Measurements from ENCODE around the gene SLC44A4.

SLC44A4 gene

GRCh38 chr6:31878726-31879125 lies at the start of gene SLC44A4:
Gene SLC44A4 (minus strand): TSS chr6:31878997. CDS start chr6:31878980, 17 bp downstream.
- Histone ChIP-seq H3K27me3 (ENCODE audit: control insufficient read depth in 2 of 2, insufficient read depth in 2 of 2, low read length in 2 of 2) (no peaks in the 10 kb centered on the region), H3K4me1 (ENCODE audit: control insufficient read depth in 2 of 2, insufficient read depth in 2 of 2, low read length in 2 of 2) (peaks cover 31 to 46% of the 10 kb centered on the region in 2 donors), H3K9me3 (ENCODE audit: control insufficient read depth in 2 of 2, low read length in 2 of 2) (no peaks in the 10 kb centered on the region), H3K27ac (ENCODE audit: low read depth in 2 of 2, low read length in 2 of 2) (peak within 1 kb of the TSS; percentile 98 to 99), H3K9ac (ENCODE audit: low read depth in 1 of 2, low read length in 2 of 2) (peak within 1 kb of the TSS; percentile 94 to 96), H3K4me3 (ENCODE audit: low read length in 2 of 2) (peak within 1 kb of the TSS; percentile 85 to 89), H3K36me3 (ENCODE audit: control insufficient read depth in 2 of 2, insufficient read depth in 2 of 2, low read length in 2 of 2) (peaks cover 50 to 53% of the 10 kb centered on the region in 2 donors)

- H3K27me3 ChIP-seq (ENCODE audit: control insufficient read depth in 2 of 2, insufficient read depth in 2 of 2, low read length in 2 of 2): no peaks in the 10 kb centered on the region
- no peak overlapping the region for H3K27ac ChIP-seq (ENCODE audit: low read depth in 2 of 2, low read length in 2 of 2)
- H3K4me3 ChIP-seq (ENCODE audit: low read length in 2 of 2): peak overlapping the region in 1 of 2 donors; percentile 63
- no peaks in the 10 kb centered on the region for H3K4me1 ChIP-seq (ENCODE audit: control insufficient read depth in 2 of 2, insufficient read depth in 2 of 2, low read length in 2 of 2)
- H3K9ac ChIP-seq (ENCODE audit: low read depth in 1 of 2, low read length in 2 of 2): no peak overlapping the region
- no peaks in the 10 kb centered on the region for H3K9me3 ChIP-seq (ENCODE audit: control insufficient read depth in 2 of 2, low read length in 2 of 2)
- no peaks in the 10 kb centered on the region for H3K36me3 ChIP-seq (ENCODE audit: control insufficient read depth in 2 of 2, insufficient read depth in 2 of 2, low read length in 2 of 2)
These were observed 49.8 kb upstream of the SLC44A4 start for GRCh38 chr6:31928672-31928939.

DNA sequence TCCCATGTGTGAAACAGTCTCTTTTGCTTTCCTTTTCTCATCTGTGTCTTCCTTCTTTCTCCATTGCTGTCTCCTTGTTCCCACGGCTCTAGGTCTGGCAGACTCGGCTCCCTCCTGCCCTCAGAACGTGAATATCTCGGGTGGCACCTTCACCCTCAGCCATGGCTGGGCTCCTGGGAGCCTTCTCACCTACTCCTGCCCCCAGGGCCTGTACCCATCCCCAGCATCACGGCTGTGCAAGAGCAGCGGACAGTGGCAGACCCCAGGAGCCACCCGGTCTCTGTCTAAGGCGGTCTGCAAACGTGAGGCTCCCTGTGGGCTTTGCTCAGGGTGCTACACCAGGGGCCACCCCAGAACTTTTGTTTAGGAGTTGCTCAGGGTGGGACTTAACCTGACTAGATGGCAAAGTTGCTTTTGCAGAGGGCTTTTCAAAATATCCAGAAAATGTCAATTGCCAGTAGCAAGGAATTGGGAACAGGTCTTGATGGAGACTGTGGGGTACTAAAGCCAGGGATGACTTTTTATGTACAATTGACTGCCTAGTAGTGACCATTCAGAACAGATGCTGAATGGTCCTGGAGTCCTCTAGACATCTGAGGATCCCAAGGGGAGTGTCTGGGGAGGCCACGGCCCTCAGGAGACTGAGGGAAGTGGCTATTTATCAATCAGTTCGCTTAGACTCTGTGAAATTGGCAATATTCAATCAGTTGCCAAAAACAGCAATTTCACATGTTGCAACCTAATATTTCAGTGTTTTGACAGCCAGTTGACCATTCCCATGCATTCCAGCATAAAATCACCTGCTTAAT lies 49.3 kb upstream of the SLC44A4 start:
- peak overlapping the region; percentile 46 to 63 for H3K4me3 ChIP-seq (ENCODE audit: low read length in 2 of 2)
- peak overlapping the region; percentile 13 to 17 for H3K27ac ChIP-seq (ENCODE audit: low read depth in 2 of 2, low read length in 2 of 2)
- H3K9ac ChIP-seq (ENCODE audit: low read depth in 1 of 2, low read length in 2 of 2): peak overlapping the region; percentile 45 to 53
- no peaks in the 10 kb centered on the region for H3K4me1 ChIP-seq (ENCODE audit: control insufficient read depth in 2 of 2, insufficient read depth in 2 of 2, low read length in 2 of 2)
- H3K27me3 ChIP-seq (ENCODE audit: control insufficient read depth in 2 of 2, insufficient read depth in 2 of 2, low read length in 2 of 2): no peaks in the 10 kb centered on the region
- H3K36me3 ChIP-seq (ENCODE audit: control insufficient read depth in 2 of 2, insufficient read depth in 2 of 2, low read length in 2 of 2): no peaks in the 10 kb centered on the region
- H3K9me3 ChIP-seq (ENCODE audit: control insufficient read depth in 2 of 2, low read length in 2 of 2): no peaks in the 10 kb centered on the region

- Histone ChIP-seq H3K9me3 (ENCODE audit: control insufficient read depth in 2 of 2, low read length in 2 of 2) (no peaks in the 10 kb centered on the region), H3K36me3 (ENCODE audit: control insufficient read depth in 2 of 2, insufficient read depth in 2 of 2, low read length in 2 of 2) (no peaks in the 10 kb centered on the region), H3K27me3 (ENCODE audit: control insufficient read depth in 2 of 2, insufficient read depth in 2 of 2, low read length in 2 of 2) (no peaks in the 10 kb centered on the region), H3K4me3 (ENCODE audit: low read length in 2 of 2) (peak within 1 kb of the TSS; percentile 46 to 63), H3K4me1 (ENCODE audit: control insufficient read depth in 2 of 2, insufficient read depth in 2 of 2, low read length in 2 of 2) (no peaks in the 10 kb centered on the region), H3K9ac (ENCODE audit: low read depth in 1 of 2, low read length in 2 of 2) (peak within 1 kb of the TSS; percentile 45 to 53), H3K27ac (ENCODE audit: low read depth in 2 of 2, low read length in 2 of 2) (peak within 1 kb of the TSS; percentile 13 to 17)
These were observed 48.6 kb upstream of the SLC44A4 start, which contains the start of gene C2 for GRCh38 chr6:31927242-31927862. Gene C2 (plus strand): TSS chr6:31927717. CDS start chr6:31927753, 36 bp downstream.

DNA sequence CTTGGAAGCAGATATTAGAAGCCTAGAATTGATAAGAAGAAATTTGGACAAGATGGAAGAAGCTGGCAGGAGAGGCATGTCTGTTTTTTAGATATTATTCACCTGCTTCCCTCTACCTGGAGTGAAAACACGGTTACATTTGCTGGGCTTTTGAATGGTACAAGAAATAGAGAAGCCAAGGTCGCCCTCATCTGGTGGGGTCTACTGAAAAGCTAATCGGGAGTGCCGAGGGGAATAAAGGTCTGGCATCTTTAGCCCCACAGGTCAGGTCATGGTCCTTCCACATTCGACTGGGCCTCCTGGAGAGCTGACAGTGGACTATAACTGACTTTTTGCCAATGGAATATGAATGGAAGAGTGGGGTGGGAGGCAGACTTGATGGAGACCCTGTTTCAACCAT lies 44.1 kb upstream of the SLC44A4 start:
- Histone ChIP-seq H3K36me3 (ENCODE audit: control insufficient read depth in 2 of 2, insufficient read depth in 2 of 2, low read length in 2 of 2) (no peaks in the 10 kb centered on the region), H3K27ac (ENCODE audit: low read depth in 2 of 2, low read length in 2 of 2) (no peak overlapping the region), H3K4me1 (ENCODE audit: control insufficient read depth in 2 of 2, insufficient read depth in 2 of 2, low read length in 2 of 2) (no peaks in the 10 kb centered on the region), H3K27me3 (ENCODE audit: control insufficient read depth in 2 of 2, insufficient read depth in 2 of 2, low read length in 2 of 2) (no peaks in the 10 kb centered on the region), H3K9me3 (ENCODE audit: control insufficient read depth in 2 of 2, low read length in 2 of 2) (no peaks in the 10 kb centered on the region), H3K9ac (ENCODE audit: low read depth in 1 of 2, low read length in 2 of 2) (no peak overlapping the region), H3K4me3 (ENCODE audit: low read length in 2 of 2) (no peak overlapping the region)

DNA sequence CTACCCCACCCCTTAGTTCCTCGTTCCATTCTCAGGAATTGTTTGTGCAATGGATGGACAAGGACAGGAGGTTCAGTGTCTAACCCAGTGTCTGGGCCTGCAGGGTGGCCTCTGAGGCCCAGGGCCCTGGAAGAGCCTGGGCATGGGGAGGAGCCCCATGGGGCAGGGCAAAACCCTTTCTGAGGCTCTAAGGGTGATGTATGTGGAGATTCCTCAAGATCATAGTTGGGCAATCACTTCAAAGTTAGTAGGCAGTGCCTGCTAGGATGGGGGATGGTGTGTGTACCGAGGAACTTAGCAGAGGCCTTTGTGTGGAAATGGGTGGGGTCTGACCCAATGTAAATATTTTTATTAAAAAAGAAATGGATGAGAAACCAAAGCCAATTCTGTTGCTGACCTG lies 42.0 kb upstream of the SLC44A4 start:
- no peaks in the 10 kb centered on the region for H3K9me3 ChIP-seq (ENCODE audit: control insufficient read depth in 2 of 2, low read length in 2 of 2)
- H3K27me3 ChIP-seq (ENCODE audit: control insufficient read depth in 2 of 2, insufficient read depth in 2 of 2, low read length in 2 of 2): no peaks in the 10 kb centered on the region
- H3K4me1 ChIP-seq (ENCODE audit: control insufficient read depth in 2 of 2, insufficient read depth in 2 of 2, low read length in 2 of 2): no peaks in the 10 kb centered on the region
- H3K36me3 ChIP-seq (ENCODE audit: control insufficient read depth in 2 of 2, insufficient read depth in 2 of 2, low read length in 2 of 2): no peaks in the 10 kb centered on the region
- H3K9ac ChIP-seq (ENCODE audit: low read depth in 1 of 2, low read length in 2 of 2): no peak overlapping the region
- H3K27ac ChIP-seq (ENCODE audit: low read depth in 2 of 2, low read length in 2 of 2): no peak overlapping the region
- no peak overlapping the region for H3K4me3 ChIP-seq (ENCODE audit: low read length in 2 of 2)

- H3K36me3 ChIP-seq (ENCODE audit: control insufficient read depth in 2 of 2, insufficient read depth in 2 of 2, low read length in 2 of 2): no peaks in the 10 kb centered on the region
- H3K9ac ChIP-seq (ENCODE audit: low read depth in 1 of 2, low read length in 2 of 2): no peak overlapping the region
- no peaks in the 10 kb centered on the region for H3K4me1 ChIP-seq (ENCODE audit: control insufficient read depth in 2 of 2, insufficient read depth in 2 of 2, low read length in 2 of 2)
- no peak overlapping the region for H3K4me3 ChIP-seq (ENCODE audit: low read length in 2 of 2)
- H3K9me3 ChIP-seq (ENCODE audit: control insufficient read depth in 2 of 2, low read length in 2 of 2): no peaks in the 10 kb centered on the region
- no peak overlapping the region for H3K27ac ChIP-seq (ENCODE audit: low read depth in 2 of 2, low read length in 2 of 2)
- no peaks in the 10 kb centered on the region for H3K27me3 ChIP-seq (ENCODE audit: control insufficient read depth in 2 of 2, insufficient read depth in 2 of 2, low read length in 2 of 2)
These were observed 41.0 kb upstream of the SLC44A4 start for GRCh38 chr6:31919624-31920303.

DNA sequence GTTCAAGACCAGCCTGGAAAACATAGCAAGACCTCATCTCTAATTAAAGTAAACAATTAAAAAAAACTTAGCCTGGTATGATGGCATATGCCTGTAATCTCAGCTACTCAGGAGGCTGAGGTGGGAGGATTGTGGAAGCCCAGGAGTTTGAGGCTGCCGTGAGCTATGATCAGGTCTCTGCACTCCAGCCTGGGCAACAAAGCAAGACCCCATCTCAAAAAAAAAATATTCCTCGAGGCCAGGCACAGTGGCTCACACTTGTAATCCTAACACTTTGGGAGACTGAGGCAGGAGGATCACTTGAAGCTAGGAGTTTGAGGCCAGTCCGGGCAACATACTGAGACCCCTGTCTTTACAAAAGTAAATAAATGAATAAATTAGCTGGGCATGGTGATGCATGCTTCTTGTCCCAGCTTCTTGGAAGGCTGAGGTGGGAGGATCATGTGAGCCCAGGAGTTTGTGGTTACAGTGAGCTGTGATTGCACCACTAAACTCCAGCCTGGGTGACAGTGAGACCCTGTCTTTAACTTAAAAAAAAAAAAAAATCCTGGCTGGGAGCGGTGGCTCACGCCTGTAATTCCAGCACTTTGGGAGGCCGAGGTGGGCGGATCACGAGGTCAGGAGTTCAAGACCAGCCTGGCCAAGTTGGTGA lies 39.4 kb upstream of the SLC44A4 start:
- Histone ChIP-seq H3K9me3 (ENCODE audit: control insufficient read depth in 2 of 2, low read length in 2 of 2) (no peaks in the 10 kb centered on the region), H3K9ac (ENCODE audit: low read depth in 1 of 2, low read length in 2 of 2) (no peak overlapping the region)

DNA sequence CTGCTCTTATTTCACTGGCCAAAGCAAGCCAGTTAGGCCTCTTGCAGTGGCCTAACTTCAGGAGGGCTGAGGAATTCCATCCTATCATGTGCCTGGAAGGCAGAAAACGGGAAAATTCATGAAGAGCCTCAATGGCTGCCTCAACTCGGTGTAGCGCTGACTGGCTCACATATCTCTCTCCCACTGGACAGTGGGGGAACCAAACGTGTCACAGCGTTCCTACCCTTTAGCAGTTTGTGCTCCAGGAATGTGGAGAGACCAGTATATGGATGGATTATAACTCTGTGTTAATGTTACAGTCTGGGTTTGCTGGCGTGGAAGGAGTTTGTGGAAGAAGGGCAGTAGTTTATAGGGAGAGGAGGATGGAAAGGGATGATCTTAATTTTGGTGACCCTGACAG lies 37.0 kb upstream of the SLC44A4 start:
- no peaks in the 10 kb centered on the region for H3K27me3 ChIP-seq (ENCODE audit: control insufficient read depth in 2 of 2, insufficient read depth in 2 of 2, low read length in 2 of 2)
- H3K36me3 ChIP-seq (ENCODE audit: control insufficient read depth in 2 of 2, insufficient read depth in 2 of 2, low read length in 2 of 2): no peaks in the 10 kb centered on the region
- no peak overlapping the region for H3K9ac ChIP-seq (ENCODE audit: low read depth in 1 of 2, low read length in 2 of 2)
- H3K9me3 ChIP-seq (ENCODE audit: control insufficient read depth in 2 of 2, low read length in 2 of 2): no peaks in the 10 kb centered on the region
- H3K27ac ChIP-seq (ENCODE audit: low read depth in 2 of 2, low read length in 2 of 2): no peak overlapping the region
- H3K4me3 ChIP-seq (ENCODE audit: low read length in 2 of 2): no peak overlapping the region
- no peaks in the 10 kb centered on the region for H3K4me1 ChIP-seq (ENCODE audit: control insufficient read depth in 2 of 2, insufficient read depth in 2 of 2, low read length in 2 of 2)

More for the DNA sequence above, 39.4 kb upstream of the SLC44A4 start:
- Histone ChIP-seq H3K27me3 (ENCODE audit: control insufficient read depth in 2 of 2, insufficient read depth in 2 of 2, low read length in 2 of 2) (no peaks in the 10 kb centered on the region), H3K4me1 (ENCODE audit: control insufficient read depth in 2 of 2, insufficient read depth in 2 of 2, low read length in 2 of 2) (no peaks in the 10 kb centered on the region), H3K36me3 (ENCODE audit: control insufficient read depth in 2 of 2, insufficient read depth in 2 of 2, low read length in 2 of 2) (no peaks in the 10 kb centered on the region), H3K4me3 (ENCODE audit: low read length in 2 of 2) (no peak overlapping the region), H3K27ac (ENCODE audit: low read depth in 2 of 2, low read length in 2 of 2) (no peak overlapping the region)

- Histone ChIP-seq H3K27ac (ENCODE audit: low read depth in 2 of 2, low read length in 2 of 2) (no peak overlapping the region), H3K4me1 (ENCODE audit: control insufficient read depth in 2 of 2, insufficient read depth in 2 of 2, low read length in 2 of 2) (no peaks in the 10 kb centered on the region)
These were observed 36.6 kb upstream of the SLC44A4 start for GRCh38 chr6:31915351-31915750.

More at GRCh38 chr6:31915351-31915750, 36.6 kb upstream of the SLC44A4 start:
- Histone ChIP-seq H3K4me3 (ENCODE audit: low read length in 2 of 2) (no peak overlapping the region), H3K9ac (ENCODE audit: low read depth in 1 of 2, low read length in 2 of 2) (no peak overlapping the region), H3K27me3 (ENCODE audit: control insufficient read depth in 2 of 2, insufficient read depth in 2 of 2, low read length in 2 of 2) (no peaks in the 10 kb centered on the region), H3K36me3 (ENCODE audit: control insufficient read depth in 2 of 2, insufficient read depth in 2 of 2, low read length in 2 of 2) (no peaks in the 10 kb centered on the region), H3K9me3 (ENCODE audit: control insufficient read depth in 2 of 2, low read length in 2 of 2) (no peaks in the 10 kb centered on the region)
